ENCODE results near the gene GCLC.
"Not testable (repeated sequence)": the region's sequence is repeated elsewhere in the genome, so short reads cannot be mapped to it uniquely, and the experiment has no call there.

Gene GCLC

DNA sequence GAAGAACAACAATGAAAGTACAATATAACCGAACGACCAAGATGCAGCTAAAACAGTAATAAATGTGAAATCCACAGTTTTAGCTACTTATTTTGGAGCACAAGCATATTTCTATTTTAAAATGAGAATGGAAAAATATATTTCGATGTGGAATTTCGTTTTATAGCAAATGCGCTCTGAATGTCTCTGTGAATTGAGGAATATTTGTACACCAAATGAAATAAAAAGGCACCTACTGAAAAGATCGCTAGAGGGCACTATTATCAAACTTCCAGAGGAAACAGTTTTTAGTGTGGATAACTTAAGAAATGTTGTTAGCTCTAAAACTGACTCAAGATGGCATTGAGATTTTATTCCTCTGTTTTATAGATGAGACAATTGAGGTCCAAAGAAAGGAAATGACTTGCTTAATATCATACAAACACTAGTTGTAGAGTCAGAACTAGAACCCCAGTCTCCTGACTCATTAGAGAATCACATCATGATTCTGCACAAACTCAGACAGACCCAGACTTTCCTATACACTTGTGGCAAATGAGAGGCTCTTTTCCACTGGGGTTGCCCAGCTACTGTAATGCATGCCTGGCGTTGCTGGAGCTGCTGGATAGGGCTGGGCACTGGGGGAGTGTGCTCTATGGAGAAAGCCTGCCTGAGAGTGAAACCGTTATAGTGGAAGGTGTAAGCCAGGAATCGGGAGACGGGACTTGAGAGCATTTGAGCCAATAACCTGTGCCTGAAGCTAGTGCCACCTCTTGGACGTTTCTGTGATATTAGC lies 51.9 kb downstream of the GCLC start:
- peak; percentile 82 for DNase-seq (ENCODE audit: low read depth)

DNA sequence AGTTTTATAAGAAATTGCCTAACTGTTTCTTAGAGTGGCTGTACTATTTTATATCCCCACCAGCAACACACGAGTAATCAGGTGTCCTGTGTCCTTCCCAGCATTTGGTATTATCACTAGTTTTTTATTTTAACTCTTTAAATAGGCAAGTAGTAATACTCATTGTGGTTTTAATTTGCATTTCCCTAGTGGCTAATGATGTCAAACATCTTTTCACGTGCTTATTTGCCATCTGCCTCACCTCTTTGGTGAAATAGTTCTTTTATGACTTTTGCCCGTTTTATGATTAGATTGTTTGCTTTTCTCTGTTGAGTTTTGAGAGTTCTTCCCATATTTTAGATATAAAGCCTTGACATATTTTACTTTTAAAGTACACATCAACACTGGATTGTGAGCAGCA lies 57.8 kb downstream of the GCLC start:
- DNase-seq (ENCODE audit: low read depth): no peak

DNA sequence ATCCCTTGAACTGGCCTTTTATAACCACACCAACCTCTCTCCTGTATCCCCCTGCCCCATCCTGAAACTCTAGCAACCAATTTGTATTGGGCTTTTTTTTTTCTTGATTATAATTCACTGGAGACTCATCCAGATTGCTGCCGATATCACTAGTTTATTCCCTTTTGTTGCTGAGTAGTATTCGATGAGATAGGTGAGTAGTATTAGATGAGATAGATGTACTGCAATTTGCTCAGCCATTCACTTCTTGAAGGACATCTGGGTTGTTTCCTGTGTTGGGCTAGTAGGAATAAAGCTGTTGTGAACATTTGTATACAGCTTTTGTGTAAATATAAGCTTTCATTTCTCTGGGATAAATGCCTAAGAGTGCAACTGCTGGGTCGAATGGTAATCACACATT lies 58.2 kb downstream of the GCLC start:
- DNase-seq (ENCODE audit: low read depth): no peak

DNA sequence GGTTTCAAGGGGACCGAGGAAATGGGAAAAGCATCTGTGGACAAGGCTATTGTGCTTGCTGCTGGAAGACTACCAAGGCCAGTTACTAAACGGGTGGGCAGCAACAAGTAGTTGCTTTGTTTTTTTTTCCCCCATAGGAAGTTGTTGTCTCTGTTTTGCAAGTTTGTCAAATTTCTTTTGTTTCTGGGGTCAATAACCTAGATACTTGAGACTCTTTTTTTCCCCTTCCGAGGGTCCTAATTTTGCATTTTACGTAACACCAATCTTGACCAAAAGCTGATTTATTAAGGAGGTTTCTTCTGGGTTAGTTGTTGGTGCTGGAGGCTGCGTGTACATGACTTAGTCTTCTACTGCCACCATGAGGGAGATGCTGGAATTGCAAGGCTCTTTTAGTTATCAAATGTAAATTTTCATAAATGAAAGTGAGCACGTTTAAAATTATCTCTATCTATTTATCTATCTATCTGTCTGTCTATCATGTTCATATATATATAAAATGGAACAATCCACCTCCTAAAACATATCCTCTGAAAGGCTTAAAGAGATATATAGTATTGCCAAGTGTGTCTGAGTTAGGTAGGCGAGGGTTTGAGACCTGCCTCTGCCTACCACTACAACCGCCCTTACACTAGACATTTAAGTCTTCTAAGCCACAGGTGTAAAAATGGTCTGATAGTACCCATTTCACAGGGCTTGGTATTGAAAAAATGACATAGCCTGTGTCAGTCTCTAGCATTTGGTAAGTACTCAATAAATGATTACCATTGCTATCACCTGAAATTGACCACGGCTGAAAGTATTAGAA lies 60.2 kb downstream of the GCLC start:
- peak; percentile 78 for DNase-seq (ENCODE audit: low read depth)

DNA sequence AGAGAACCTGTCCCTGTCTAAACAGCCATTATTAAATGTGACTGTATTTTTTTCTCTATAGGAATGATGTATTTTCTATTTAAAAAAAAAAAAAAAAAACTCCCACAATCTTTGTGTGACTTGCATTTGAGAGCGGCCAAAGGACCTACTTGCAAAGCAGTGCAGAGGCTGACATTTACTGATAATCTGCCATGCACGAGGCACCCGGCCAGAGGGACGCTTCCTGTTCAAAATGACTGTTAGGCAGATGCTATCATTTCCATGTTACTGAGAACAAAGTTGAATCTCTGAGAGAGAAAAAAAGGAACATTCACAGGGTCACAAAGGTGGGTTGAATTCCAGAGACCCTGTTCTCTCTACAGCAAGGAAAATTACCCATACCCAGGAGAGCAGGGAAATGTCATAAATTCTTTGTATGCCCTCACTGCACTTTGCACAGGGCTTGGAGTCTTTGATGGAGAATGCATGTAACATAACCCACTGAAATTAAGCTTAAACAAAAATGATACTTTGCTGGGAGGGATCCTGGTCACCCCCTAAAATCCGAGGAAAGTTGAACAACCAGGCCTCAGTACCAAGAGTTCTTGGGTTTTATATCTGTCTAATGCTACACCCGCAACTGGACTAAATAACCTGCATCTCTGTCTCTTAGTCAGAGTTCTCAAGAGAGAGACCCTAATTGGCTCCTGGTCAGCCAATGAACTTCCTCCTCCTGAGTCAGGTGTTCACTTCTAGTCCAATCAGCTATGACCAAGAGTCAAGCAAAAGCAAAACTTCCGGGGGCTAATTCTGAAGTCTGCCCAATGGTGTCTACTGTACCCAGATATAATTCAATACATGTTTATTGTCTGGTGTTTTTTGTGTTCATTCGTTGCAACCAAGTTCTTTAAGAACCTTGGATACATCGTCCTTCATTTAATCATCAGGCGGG lies 61.2 kb downstream of the GCLC start:
- DNase-seq (ENCODE audit: low read depth): peak; percentile 34

DNA sequence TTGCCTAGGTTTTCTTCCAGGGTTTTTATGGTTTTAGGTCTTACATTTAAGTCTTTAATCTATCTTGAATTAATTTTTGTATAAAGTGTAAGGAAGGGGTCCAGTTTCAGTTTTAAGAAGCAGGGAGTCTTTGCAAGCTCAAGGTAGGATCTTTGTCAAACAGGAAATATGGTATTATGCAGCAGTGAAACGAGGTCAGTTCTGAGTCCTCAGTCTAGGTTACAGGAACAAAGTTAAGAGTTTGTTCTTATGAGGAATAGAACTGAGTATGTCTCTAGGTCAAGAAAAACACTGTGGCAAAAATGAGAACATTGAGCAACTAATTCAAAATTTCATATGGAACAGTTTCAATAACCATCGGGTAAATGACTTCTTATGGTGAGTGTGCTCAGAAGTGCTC lies 63.6 kb downstream of the GCLC start:
- DNase-seq (ENCODE audit: low read depth): no peak

DNA sequence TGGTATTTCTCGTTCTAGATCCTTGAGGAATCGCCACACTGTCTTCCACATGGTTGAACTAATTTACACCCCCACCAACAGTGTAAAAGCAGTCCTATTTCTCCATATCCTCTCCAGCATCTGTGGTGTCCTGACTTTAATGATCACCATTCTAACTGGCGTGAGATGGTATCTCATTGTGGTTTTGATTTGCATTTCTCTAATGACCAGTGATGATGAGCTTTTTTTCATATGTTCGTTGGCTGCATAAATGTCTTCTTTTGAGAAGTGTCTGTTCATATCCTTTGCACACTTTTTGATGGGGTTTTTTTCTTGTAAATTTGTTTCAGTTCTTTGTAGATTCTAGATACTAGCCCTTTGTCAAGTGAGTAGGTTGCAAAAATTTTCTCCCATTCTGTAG lies 64.1 kb downstream of the GCLC start:
- DNase-seq (ENCODE audit: low read depth): not testable (repeated sequence)

DNA sequence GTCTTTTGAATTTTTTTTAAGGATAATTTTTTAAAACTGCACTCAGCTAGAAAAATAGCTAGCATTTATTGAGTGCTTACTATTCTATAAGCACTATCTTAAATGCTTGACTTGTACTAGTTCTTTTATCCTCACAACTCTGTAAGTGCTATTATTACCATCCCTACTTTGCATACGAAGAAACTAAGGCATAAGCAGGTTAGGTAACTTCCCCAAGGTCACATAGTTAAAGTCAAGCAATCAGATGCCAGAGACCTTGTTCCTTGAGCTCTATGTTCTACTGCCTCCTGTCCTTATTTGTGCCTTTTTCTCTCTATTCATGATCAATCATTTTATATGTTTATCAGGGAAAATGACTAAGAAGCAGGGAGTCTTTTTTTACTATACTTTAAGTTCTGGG lies 65.0 kb downstream of the GCLC start:
- no peak for DNase-seq (ENCODE audit: low read depth)

DNA sequence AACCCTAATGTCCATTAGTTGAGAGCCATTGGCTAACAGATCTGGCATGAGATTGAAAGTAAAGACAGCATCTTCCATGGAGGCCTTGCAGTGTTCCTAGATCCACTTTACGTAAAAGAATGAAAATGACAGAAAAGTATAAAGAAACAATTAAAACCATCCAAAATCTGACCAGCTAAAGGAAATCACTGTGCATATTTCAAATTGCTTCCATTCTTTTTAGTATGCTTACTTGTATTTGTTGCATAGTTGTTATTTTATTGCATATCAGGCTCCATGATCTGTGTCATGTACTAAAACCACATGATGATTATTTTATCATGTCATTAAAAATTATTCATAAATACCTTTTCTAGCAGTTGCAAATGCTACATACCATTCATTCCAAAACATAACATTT lies 67.9 kb downstream of the GCLC start:
- no peak for DNase-seq (ENCODE audit: low read depth)

DNA sequence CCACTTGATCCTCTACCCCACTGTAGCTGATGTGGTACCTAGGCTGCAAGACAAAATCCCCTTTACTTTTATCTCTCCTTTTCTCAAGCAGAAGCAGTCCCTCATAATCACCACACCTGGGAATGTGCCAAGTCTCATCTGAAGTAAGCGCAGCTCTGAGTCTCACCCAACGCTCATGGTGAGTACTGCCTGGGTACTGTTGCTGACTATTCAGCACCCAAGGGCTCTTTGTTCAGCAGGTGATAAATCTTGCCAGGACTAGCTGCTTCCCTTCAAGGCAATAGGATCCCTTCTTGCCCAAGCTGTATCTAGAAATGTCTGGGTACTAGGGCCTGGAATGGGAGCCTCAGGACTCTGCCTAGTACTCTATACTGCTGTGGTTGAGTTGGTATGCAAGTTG lies 70.9 kb downstream of the GCLC start:
- DNase-seq (ENCODE audit: low read depth): no peak

DNA sequence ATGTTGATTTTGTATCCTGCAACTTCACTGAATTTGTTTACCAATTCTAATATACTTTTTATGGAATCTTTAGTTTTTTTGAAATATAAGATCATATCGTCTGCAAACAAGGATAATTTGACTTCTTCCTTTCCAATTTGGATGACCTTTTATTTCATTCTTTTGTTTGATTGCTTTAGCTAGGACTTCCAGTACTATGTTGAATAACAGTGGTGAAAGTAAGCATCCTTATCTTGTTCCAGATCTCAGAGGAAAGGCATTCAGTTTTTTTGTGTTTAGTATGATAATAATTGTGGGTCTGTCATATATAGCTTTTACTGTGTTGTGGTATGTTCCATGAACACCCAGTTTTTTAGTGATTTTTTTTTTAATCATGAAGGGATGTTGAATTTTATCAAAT lies 75.7 kb downstream of the GCLC start:
- DNase-seq (ENCODE audit: low read depth): no peak

DNA sequence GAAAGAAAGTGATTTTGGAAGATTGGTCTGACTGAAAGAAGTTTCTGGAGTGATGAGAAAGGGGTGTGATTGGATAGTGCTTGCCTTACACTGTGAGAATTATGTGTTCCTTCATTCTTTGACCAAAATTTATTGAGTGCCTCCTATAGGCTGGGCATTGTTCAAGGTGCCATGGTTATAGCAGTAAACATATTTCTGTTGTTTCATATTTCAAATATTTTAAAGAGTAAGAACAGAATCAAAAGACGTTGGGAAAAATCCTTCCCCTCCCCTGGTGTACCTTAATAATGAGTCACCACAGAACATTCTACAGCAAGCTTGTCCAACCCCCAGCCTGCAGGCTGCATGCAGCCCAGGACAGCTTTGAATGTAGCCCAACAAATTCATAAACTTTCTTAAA lies 78.6 kb downstream of the GCLC start:
- DNase-seq (ENCODE audit: low read depth): peak; percentile 8

DNA sequence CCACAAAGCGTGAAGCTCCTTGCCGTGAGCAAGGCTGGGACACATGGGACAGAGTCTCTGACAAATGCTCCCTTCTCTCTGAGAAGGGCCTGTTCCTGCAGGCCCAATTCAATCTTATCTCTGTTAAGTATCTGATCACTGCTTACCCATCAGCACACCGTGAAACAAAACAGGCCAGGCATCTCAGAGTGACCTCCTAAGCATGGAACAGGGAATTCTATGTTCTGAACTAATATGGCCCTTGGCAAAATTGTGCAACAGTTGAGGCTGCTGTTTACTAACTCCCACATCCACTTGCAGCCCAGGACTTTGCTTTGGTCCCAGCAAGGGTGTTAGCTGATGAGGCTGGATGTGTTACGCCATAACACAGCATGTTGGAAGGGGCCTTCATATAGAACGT lies 79.2 kb downstream of the GCLC start:
- DNase-seq (ENCODE audit: low read depth): peak; percentile 5

DNA sequence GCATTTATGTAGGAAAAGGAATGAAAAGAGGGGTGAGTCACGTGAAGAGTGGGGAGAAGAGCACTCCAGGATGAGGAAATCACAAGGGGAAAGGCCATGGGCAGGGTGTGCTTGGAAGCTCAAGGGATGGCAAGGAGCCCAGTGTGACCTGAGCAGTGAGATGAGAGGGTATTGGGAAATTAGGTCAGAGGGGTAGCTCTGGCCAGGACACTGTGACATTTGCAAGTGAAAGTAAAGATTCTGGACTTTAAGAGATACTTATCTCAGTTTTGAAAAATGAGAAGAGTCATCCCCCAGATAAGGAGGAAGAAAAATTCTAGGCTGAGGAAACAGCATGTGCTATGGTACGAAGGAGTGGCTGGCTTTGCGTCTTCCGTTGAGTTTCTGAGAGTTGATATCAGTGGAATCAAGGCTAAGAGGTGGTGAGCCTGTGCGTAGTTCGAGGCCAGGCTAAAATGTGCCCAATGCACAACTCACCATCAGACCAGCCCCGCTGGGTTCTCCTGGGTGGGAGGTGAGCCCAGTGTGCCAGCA lies 79.9 kb downstream of the GCLC start:
- no peak for DNase-seq (ENCODE audit: low read depth)

DNA sequence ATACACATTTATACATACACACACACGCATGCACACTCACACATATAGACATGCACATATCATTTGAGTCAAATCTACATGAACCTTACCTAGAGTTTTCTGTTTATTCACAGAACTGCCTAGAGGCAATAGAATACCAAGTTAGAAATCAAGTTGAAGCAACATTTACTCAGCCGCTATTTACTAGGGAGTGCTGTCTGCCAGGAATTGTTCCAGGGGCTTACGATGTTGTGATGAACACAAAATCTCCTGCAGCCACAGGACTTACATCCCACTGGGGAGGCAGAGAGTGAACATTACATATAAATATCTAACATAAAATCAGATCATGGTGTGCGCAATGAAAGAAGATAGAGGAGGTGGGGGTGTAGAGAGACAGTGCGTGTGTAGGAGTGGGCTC lies 80.4 kb downstream of the GCLC start:
- no peak for DNase-seq (ENCODE audit: low read depth)

DNA sequence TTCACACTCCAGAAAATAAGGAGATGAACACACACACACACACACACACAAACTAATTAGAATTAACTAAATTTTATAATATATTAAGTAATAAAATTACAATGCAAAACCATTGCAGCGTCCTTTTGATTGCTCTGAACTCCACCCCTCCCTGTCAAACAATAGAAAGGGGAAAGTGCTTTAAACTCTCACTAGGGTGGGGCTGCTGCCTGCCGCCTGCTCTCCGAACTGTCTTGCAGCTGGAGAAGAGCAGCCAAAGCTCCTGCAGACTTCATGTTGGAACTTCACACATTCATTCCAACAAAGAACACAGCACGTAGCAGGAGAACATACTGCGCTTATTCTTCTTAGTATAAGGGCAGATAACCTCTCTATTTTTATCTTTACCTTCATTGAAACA lies 83.2 kb downstream of the GCLC start:
- no peak for DNase-seq (ENCODE audit: low read depth)

DNA sequence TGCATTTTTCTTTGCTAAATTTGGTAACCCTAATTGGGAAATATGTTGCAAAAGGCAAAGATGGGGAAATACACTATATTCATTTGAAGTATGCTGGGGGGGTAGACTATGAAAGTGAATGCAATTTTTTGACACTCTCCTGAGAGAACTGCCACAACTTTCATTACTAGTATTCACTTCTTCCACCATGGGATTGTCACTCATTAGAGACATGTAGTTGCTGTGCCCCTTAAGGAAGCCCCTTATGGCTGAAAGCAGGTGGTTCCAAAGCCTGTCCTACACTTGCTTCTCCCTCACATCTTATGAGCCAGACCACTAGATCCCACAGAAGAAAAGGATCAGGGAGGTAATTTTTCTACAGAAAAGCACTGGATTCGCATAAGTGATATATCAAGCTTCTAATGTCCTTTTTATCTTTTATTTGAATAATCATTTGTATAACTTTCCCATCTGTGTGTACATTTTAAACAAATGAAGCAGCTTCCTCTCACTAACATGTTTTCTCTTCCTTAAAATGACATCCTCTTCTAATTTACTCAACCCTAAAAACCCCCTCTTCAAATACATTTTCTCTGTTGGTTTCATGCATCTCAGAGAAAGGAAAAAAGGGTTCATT lies 83.8 kb downstream of the GCLC start:
- DNase-seq (ENCODE audit: low read depth): no peak

DNA sequence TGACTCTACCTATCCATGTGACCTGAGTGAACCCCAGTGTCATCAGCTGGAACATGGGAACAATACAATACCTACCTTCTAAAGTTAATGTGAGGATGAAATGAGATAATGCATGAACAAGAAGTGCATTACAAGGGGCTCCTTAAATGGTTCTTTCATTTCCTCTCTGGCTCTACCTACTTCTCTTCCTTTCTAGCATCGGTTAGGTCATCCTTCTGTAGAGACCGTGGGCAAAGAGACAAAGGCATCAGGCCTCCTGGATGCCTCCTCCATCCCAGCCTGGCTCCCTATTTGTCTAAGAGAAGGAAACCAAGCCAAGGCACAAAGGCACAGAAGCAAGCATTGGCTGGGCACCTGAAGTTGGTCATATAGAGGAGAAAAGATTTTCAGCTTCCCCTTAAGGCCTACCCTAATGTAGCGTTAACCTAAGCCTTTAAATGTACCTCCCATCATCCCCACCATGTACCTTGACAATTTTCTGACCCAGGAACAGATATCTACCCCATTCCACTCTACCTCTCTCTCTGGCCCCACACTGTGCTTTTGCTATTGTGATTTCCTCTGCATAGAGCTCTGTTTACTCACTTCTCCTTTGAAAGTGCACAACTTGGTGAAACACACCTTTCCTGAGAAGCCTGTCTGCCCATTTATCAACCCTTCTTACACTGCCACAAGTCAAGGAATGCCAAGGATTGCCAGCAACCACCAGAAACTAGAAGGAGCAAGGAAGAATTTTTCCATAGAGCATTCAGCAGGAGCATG lies 86.6 kb downstream of the GCLC start:
- no peak for DNase-seq (ENCODE audit: low read depth)

DNA sequence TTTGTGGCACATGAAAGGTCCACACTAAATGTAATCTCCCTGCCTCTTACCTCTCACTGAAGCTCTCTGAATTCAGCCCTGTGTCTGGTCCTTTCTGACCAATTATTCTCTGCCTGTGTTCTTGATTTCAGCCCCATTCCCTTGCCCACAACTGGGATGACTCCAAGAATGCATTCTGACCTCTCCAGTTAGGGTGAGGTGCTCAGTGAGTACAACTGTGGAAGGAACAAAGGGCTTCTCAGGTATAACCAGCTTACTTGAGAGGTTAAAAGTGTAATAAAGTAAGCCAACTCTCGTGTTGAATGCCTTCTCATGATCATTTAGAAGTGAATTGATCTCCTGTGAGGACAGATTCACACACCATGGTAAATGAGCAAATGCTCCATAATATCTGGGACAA lies 88.1 kb downstream of the GCLC start:
- no peak for DNase-seq (ENCODE audit: low read depth)

DNA sequence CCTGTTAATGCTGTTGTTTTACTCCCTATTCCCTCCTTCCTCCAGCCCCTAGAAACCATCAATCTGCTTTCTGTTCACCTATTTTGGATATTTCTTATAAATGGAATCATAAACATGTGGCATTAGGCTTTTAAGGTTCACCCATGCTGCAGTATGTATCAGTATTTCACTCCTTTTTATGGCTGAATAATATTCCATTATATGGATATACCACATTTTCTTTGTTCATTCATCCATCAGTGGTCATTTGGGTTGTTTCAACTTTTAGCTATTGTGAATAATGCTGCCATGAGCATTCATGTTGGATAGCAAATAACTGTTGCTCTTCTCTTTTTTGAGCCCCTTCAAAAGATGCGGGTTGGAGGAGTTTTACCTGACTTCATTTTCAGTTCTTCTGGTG lies 89.2 kb downstream of the GCLC start:
- DNase-seq (ENCODE audit: low read depth): no peak

DNA sequence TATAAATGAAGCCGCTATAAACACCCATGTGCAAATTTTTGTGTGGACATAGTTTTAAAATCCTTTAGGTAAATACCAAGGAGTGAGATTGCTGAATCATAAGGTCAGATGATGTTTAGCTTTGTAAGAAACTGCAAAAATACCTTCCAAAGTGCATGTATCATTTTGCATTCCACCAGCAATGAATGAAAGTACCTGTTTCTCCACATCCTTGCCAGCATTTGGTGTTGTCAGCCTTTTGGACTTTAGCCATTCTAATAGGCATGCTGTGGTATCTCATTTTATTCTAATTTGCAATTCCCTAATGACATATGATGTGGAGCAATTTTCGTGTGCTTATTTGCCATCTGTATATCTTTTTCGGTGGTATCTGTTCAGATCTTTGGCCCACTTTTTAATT lies 93.7 kb downstream of the GCLC start:
- no peak for DNase-seq (ENCODE audit: low read depth)

All from ELR (cell line).